H9 (cell line): ENCODE measurements around the gene TREM2. TPM values are rescaled to one million over a fixed set of nuclear protein-coding genes. Genes with fewer than 3 reads are reported as not detected.

Experiments used
- DNase-seq: peaks from one replicate; pipeline ENCODE4 v3.0.0-alpha.2; 2017
- H2AFZ ChIP-seq: one replicate; pipeline ENCODE4 v1.6.1; 2013; ENCODE audit warnings: mild to moderate bottlenecking, low read length, control low read depth, moderate library complexity
- H2AK5ac ChIP-seq: 2 replicates; pipeline ENCODE4 v1.6.1; 2013; ENCODE audit warnings: low read length, control low read depth, mixed read lengths; ENCODE audit not compliant: insufficient read length
- H2BK120ac ChIP-seq: one replicate; pipeline ENCODE4 v1.6.1; 2013; ENCODE audit warnings: low read depth, mild to moderate bottlenecking, low read length, control low read depth, inconsistent platforms; ENCODE audit not compliant: poor library complexity, severe bottlenecking
- H2BK12ac ChIP-seq: 2 replicates; pipeline ENCODE4 v1.6.1; 2013; ENCODE audit warnings: low read length, control low read depth, mixed read lengths, low read depth; ENCODE audit not compliant: insufficient read length
- H2BK15ac ChIP-seq: 2 replicates; pipeline ENCODE4 v1.6.1; 2013; ENCODE audit warnings: low read depth, low read length, control low read depth
- H2BK20ac ChIP-seq: one replicate; pipeline ENCODE4 v1.6.1; 2013; ENCODE audit warnings: low read depth, mild to moderate bottlenecking, low read length, control low read depth, inconsistent platforms; ENCODE audit not compliant: poor library complexity, severe bottlenecking
- H2BK5ac ChIP-seq: 2 replicates; pipeline ENCODE4 v1.6.1; 2013; ENCODE audit warnings: low read length, control low read depth, mixed read lengths; ENCODE audit not compliant: insufficient read length
- H3K14ac ChIP-seq: 2 replicates; pipeline ENCODE4 v1.6.1; 2013; ENCODE audit warnings: low read length, control low read depth; ENCODE audit not compliant: insufficient read depth
- H3K18ac ChIP-seq: 2 replicates; pipeline ENCODE4 v1.6.1; 2013; ENCODE audit warnings: low read depth, mild to moderate bottlenecking, mixed read lengths, low read length, control low read depth; ENCODE audit not compliant: insufficient read length
- H3K23ac ChIP-seq: 2 replicates; pipeline ENCODE4 v1.6.1; 2013; ENCODE audit warnings: low read length, control low read depth, mixed read lengths, low read depth; ENCODE audit not compliant: insufficient read length
- H3K23me2 ChIP-seq: 2 replicates; pipeline ENCODE4 v1.6.1; 2013; ENCODE audit warnings: low read depth, mild to moderate bottlenecking, mixed read lengths, low read length, control low read depth; ENCODE audit not compliant: insufficient read length, poor library complexity, severe bottlenecking
- H3K27ac ChIP-seq: 2 replicates; pipeline ENCODE4 v1.5.1; 2013; ENCODE audit warnings: low read length, control low read depth, mixed read lengths, low read depth; ENCODE audit not compliant: insufficient read length
- H3K27me3 ChIP-seq: 2 replicates; pipeline ENCODE4 v1.6.1; 2013; ENCODE audit warnings: low read length, control low read depth, inconsistent platforms; ENCODE audit not compliant: insufficient read depth
- H3K4ac ChIP-seq: 2 replicates; pipeline ENCODE4 v1.6.1; 2013; ENCODE audit warnings: low read depth, mild to moderate bottlenecking, control low read depth, inconsistent platforms, low read length, moderate library complexity
- H3K4me1 ChIP-seq: 2 replicates; pipeline ENCODE4 v1.6.1; 2013; ENCODE audit warnings: low read length, control low read depth, inconsistent platforms; ENCODE audit not compliant: insufficient read depth
- H3K4me2 ChIP-seq: 2 replicates; pipeline ENCODE4 v1.6.1; 2013; ENCODE audit warnings: low read length, control low read depth, mixed read lengths; ENCODE audit not compliant: insufficient read length, insufficient read depth
- H3K56ac ChIP-seq: 2 replicates; pipeline ENCODE4 v1.6.1; 2013; ENCODE audit warnings: low read depth, mild to moderate bottlenecking, mixed read lengths, low read length, control low read depth; ENCODE audit not compliant: insufficient read length
- H3K79me1 ChIP-seq: 2 replicates; pipeline ENCODE4 v1.6.1; 2013; ENCODE audit warnings: low read depth, mild to moderate bottlenecking, moderate library complexity, low read length, control low read depth, inconsistent platforms; ENCODE audit not compliant: insufficient read depth, poor library complexity, severe bottlenecking
- H3K79me2 ChIP-seq: 2 replicates; pipeline ENCODE4 v1.6.1; 2013; ENCODE audit warnings: low read length, control low read depth, inconsistent platforms; ENCODE audit not compliant: insufficient read depth
- H3K9ac ChIP-seq: 2 replicates; pipeline ENCODE4 v1.6.1; 2013; ENCODE audit warnings: low read length, control low read depth, mixed read lengths; ENCODE audit not compliant: insufficient read length; ENCODE audit errors: extremely low read depth
- H3K9me3 ChIP-seq: one replicate; pipeline ENCODE4 v1.6.1; 2013; ENCODE audit warnings: low read depth, low read length, inconsistent platforms; ENCODE audit not compliant: control insufficient read depth
- H3T11ph ChIP-seq: one replicate; pipeline ENCODE4 v1.6.1; 2013; ENCODE audit warnings: mild to moderate bottlenecking, low read length, control low read depth, inconsistent platforms
- H4K20me1 ChIP-seq: one replicate; pipeline ENCODE4 v1.6.1; 2013; ENCODE audit not compliant: control insufficient read depth, insufficient read length, insufficient read depth
- H4K5ac ChIP-seq: 2 replicates; pipeline ENCODE4 v1.6.1; 2013; ENCODE audit warnings: low read depth, mild to moderate bottlenecking, mixed read lengths, low read length, control low read depth; ENCODE audit not compliant: insufficient read length
- H4K8ac ChIP-seq: replicated peaks from 2 replicates; pipeline ENCODE4 v1.6.1; 2013; ENCODE audit warnings: low read length, control low read depth, mixed read lengths, low read depth; ENCODE audit not compliant: insufficient read length
- H4K91ac ChIP-seq: 2 replicates; pipeline ENCODE4 v1.6.1; 2013; ENCODE audit warnings: low read depth, mild to moderate bottlenecking, moderate library complexity, mixed read lengths, low read length, control low read depth; ENCODE audit not compliant: insufficient read length
- H3K27ac Mint-ChIP-seq, 3 experiments: 2 replicates in 2 of 3; 3 replicates in 1 of 3; pipeline ENCODE4 v1.8.0; 2020 to 2021; ENCODE audit warnings: mixed read lengths in 3 of 3, mild to moderate bottlenecking in 1 of 3, moderate library complexity in 1 of 3
- H3K27me3 Mint-ChIP-seq: 2 replicates; pipeline ENCODE4 v1.8.0; 2021; ENCODE audit warnings: low read depth, mild to moderate bottlenecking, moderate library complexity, mixed read lengths
- H3K36me3 Mint-ChIP-seq, 3 experiments: 2 replicates in 2 of 3; 3 replicates in 1 of 3; pipeline ENCODE4 v1.8.0; 2020 to 2021; ENCODE audit warnings: low read depth in 3 of 3, mixed read lengths in 3 of 3; ENCODE audit not compliant: insufficient read depth in 1 of 3
- H3K4me1 Mint-ChIP-seq, 2 experiments: 2 replicates each; pipeline ENCODE4 v1.8.0; 2020; ENCODE audit warnings: mixed read lengths in 2 of 2
- H3K4me3 Mint-ChIP-seq, 2 experiments: 2 replicates in 1 of 2; 3 replicates in 1 of 2; pipeline ENCODE4 v1.8.0; 2020 to 2021; ENCODE audit warnings: mild to moderate bottlenecking in 2 of 2, mixed read lengths in 2 of 2, moderate library complexity in 1 of 2
- H3K9me3 Mint-ChIP-seq, 2 experiments: 2 replicates in 1 of 2; 3 replicates in 1 of 2; pipeline ENCODE4 v1.8.0; 2020; ENCODE audit warnings: mild to moderate bottlenecking in 2 of 2, mixed read lengths in 2 of 2, moderate library complexity in 1 of 2
- CTCF ChIP-seq: fragments of 200-600 bp; sonication (generic); conservative IDR thresholded peaks from 3 replicates; pipeline ENCODE4 v1.8.0; 2021; ENCODE audit warnings: antibody characterized with exemption, mild to moderate bottlenecking
- total RNA-seq: library from RNA; stranded (reverse); gene quantifications from 2 replicates; pipeline ENCODE4 v1.2.1, GENCODE V29; 2021

The TREM2 gene
- total RNA-seq, 1 experiment from 2014 or later, result 0.31 TPM

- no peak overlapping the region for H3K23ac ChIP-seq
- no peak for DNase-seq
- no peak for TF ChIP-seq CTCF
Measured at GRCh38 chr6:41136911-41137310, 26.0 kb downstream of the TREM2 start.

More at GRCh38 chr6:41136911-41137310, 26.0 kb downstream of the TREM2 start:
- H2BK120ac ChIP-seq, result no peak overlapping the region
- H3K9ac ChIP-seq, result no peak overlapping the region
- no peak overlapping the region for H2BK15ac ChIP-seq
- no peak overlapping the region for H3K14ac ChIP-seq
- Mint-ChIP-seq H3K4me3 (no peak overlapping the region), H3K27me3 (no peaks in the 10 kb centered on the region), H3K9me3 (no peaks in the 10 kb centered on the region), H3K27ac (no peak overlapping the region), H3K36me3 (no peaks in the 10 kb centered on the region; a peak in 1 of 7 replicates), H3K4me1 (peaks cover 3 to 9% of the 10 kb centered on the region in 2 experiments; a peak in 3 of 4 replicates)
- no peak overlapping the region for H4K91ac ChIP-seq
- H3K56ac ChIP-seq, result no peak overlapping the region
- no peaks in the 10 kb centered on the region for H4K20me1 ChIP-seq
- no peak overlapping the region for H4K8ac ChIP-seq
- H3K79me1 ChIP-seq, result no peaks in the 10 kb centered on the region
- no peaks in the 10 kb centered on the region for H3K79me2 ChIP-seq
- H3K23me2 ChIP-seq, result peaks cover 3% of the 10 kb centered on the region
- H4K5ac ChIP-seq, result no peak overlapping the region
- H2AK5ac ChIP-seq, result no peak overlapping the region
- H2BK20ac ChIP-seq, result no peak overlapping the region
- no peak overlapping the region for H3K27ac ChIP-seq
- no peaks in the 10 kb centered on the region for H3K9me3 ChIP-seq
- H3K4ac ChIP-seq, result no peak overlapping the region
- H3K27me3 ChIP-seq, result no peaks in the 10 kb centered on the region
- H3K4me1 ChIP-seq, result no peaks in the 10 kb centered on the region
- no peak overlapping the region for H3K18ac ChIP-seq
- H3K4me2 ChIP-seq, result no peak overlapping the region
- no peak overlapping the region for H2BK5ac ChIP-seq
- no peak overlapping the region for H2BK12ac ChIP-seq
- no peak overlapping the region for H3T11ph ChIP-seq
- H2AFZ ChIP-seq, result no peak overlapping the region
